ENCODE measurements around the gene CAAP1.

The CAAP1 gene, protein sequence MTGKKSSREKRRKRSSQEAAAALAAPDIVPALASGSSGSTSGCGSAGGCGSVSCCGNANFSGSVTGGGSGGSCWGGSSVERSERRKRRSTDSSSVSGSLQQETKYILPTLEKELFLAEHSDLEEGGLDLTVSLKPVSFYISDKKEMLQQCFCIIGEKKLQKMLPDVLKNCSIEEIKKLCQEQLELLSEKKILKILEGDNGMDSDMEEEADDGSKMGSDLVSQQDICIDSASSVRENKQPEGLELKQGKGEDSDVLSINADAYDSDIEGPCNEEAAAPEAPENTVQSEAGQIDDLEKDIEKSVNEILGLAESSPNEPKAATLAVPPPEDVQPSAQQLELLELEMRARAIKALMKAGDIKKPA

DNA sequence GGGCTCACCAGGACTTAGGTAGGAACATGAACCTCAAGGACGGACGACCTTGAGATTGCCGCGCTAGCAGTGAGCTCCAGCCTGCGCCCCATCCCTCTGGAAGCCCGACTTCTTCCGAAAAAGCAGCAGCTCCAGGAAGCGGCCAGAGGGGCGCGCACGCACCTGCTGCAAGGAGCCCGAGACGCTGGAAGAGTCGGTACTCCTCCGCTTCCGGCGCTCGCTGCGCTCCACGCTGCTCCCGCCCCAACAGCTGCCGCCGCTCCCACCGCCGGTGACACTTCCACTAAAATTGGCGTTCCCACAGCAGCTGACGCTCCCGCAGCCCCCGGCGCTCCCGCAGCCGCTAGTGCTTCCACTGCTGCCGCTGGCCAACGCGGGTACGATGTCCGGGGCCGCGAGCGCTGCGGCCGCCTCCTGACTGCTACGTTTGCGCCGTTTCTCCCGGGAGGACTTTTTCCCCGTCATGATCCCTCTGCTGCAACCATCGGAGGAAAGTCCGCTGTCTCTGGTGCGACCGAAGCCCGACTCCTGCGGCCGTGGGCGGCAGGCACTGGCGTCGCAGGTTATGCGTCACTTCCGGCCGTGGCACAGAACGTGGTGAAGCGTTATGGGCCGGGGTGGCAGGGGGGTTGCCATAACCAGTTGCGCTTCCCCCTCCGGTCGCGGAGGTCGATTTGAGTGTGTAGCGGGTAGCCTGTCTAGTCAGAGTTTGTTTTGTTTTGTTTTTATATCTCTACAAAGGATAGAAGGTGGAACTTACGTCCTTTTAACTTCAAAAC lies at the start of gene CAAP1:
Gene CAAP1, minus strand, starts transcription at position 552 of the 779 bp plus-strand sequence. Its CDS starts 87 bp downstream, at position 465.
- 0 out of 2 replicates have a peak, but pooled peaks cover 3% of the 10 kb centered on the region for H3F3A ChIP-seq (ENCODE audit: insufficient read depth, low read length)
- no peaks in the 10 kb centered on the region for H3K27me3 ChIP-seq (replicated peaks; ENCODE audit: insufficient read depth, low read length)
- H3K36me3 ChIP-seq (replicated peaks; ENCODE audit: insufficient read depth, low read length), result no peaks in the 10 kb centered on the region
- peak within 1 kb of the TSS; percentile 91 for H2AFZ ChIP-seq (ENCODE audit: low read length)
- peak within 1 kb of the TSS; percentile 60 for H3K4me2 ChIP-seq (ENCODE audit: low read depth, low read length)
- no peaks in the 10 kb centered on the region for H3K9me2 ChIP-seq (replicated peaks; ENCODE audit: insufficient read depth, low read length)
- no peaks in the 10 kb centered on the region for H4K20me1 ChIP-seq (ENCODE audit: insufficient read depth, low read length)
- peak within 1 kb of the TSS; percentile 97 for H3K9ac ChIP-seq (ENCODE audit: low read length)
- peak within 1 kb of the TSS; percentile 96 for H3K27ac ChIP-seq (ENCODE audit: low read length)
- no peaks in the 10 kb centered on the region for H3K4me1 ChIP-seq (ENCODE audit: low read length)
- no peaks in the 10 kb centered on the region for H3K9me3 ChIP-seq (replicated peaks; ENCODE audit: insufficient read depth, low read length)
- DNase-seq, result peak; percentile 85
- peak within 1 kb of the TSS; percentile 93 for H3K4me3 ChIP-seq (ENCODE audit: low read length)
- TF ChIP-seq EZH2 (optimal IDR thresholded peaks at IDR 0.05; ENCODE audit: low read depth, low read length), result no peak
- TF ChIP-seq, protein P1, sequence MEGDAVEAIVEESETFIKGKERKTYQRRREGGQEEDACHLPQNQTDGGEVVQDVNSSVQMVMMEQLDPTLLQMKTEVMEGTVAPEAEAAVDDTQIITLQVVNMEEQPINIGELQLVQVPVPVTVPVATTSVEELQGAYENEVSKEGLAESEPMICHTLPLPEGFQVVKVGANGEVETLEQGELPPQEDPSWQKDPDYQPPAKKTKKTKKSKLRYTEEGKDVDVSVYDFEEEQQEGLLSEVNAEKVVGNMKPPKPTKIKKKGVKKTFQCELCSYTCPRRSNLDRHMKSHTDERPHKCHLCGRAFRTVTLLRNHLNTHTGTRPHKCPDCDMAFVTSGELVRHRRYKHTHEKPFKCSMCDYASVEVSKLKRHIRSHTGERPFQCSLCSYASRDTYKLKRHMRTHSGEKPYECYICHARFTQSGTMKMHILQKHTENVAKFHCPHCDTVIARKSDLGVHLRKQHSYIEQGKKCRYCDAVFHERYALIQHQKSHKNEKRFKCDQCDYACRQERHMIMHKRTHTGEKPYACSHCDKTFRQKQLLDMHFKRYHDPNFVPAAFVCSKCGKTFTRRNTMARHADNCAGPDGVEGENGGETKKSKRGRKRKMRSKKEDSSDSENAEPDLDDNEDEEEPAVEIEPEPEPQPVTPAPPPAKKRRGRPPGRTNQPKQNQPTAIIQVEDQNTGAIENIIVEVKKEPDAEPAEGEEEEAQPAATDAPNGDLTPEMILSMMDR (IDR thresholded peaks at IDR 0.05; ENCODE audit: low read length), result peak; percentile 20; the same call in 1 of the 2 replicates
- TF ChIP-seq EZH2phosphoT487 (IDR thresholded peaks at IDR 0.05; ENCODE audit: low read length), result no peak
- peaks cover 40% of the 10 kb centered on the region for H3K79me2 ChIP-seq (ENCODE audit: low read length)

DNA sequence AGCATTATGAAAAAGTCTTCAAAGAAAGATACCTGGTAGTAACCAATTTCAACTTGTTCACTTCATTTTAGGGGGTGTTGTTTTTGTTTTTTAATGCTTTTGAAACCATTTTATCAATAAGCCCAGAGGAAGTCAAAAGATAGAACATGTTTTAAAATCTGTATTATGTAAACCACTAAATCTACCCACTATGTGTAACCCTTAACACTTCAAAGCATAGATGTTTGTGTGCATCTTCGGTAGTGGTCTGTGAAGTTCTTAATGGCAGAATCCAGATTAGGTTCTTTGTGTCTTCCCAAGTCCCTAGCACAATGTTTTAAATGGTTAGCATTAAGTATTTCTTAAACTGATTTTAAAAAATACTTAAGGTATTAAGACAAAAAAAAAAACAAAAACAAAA lies 48.2 kb upstream of the CAAP1 start:
- no peak for DNase-seq
- peaks cover 96% of the 10 kb centered on the region for H3K79me2 ChIP-seq (ENCODE audit: low read length)
- no peaks in the 10 kb centered on the region for H3K9me3 ChIP-seq (replicated peaks; ENCODE audit: insufficient read depth, low read length)
- H4K20me1 ChIP-seq (ENCODE audit: insufficient read depth, low read length), result peaks cover 6% of the 10 kb centered on the region; the same call in 1 of the 2 replicates
- no peak overlapping the region for H3K27ac ChIP-seq (ENCODE audit: low read length)
- no peak overlapping the region for H3K4me2 ChIP-seq (ENCODE audit: low read depth, low read length)
- H3K4me1 ChIP-seq (ENCODE audit: low read length), result no peaks in the 10 kb centered on the region
- no peaks in the 10 kb centered on the region for H3K36me3 ChIP-seq (replicated peaks; ENCODE audit: insufficient read depth, low read length)
- H3F3A ChIP-seq (ENCODE audit: insufficient read depth, low read length), result no peaks in the 10 kb centered on the region
- no peak overlapping the region for H3K4me3 ChIP-seq (ENCODE audit: low read length)
- H3K9me2 ChIP-seq (replicated peaks; ENCODE audit: insufficient read depth, low read length), result no peaks in the 10 kb centered on the region
- H2AFZ ChIP-seq (ENCODE audit: low read length), result no peak overlapping the region
- H3K27me3 ChIP-seq (replicated peaks; ENCODE audit: insufficient read depth, low read length), result no peaks in the 10 kb centered on the region
- TF ChIP-seq, protein P1 (IDR thresholded peaks at IDR 0.05; ENCODE audit: low read length), result no peak
- TF ChIP-seq EZH2phosphoT487 (IDR thresholded peaks at IDR 0.05; ENCODE audit: low read length), result no peak
- no peak for TF ChIP-seq EZH2 (optimal IDR thresholded peaks at IDR 0.05; ENCODE audit: low read depth, low read length)
- H3K9ac ChIP-seq (ENCODE audit: low read length), result no peak overlapping the region

DNA sequence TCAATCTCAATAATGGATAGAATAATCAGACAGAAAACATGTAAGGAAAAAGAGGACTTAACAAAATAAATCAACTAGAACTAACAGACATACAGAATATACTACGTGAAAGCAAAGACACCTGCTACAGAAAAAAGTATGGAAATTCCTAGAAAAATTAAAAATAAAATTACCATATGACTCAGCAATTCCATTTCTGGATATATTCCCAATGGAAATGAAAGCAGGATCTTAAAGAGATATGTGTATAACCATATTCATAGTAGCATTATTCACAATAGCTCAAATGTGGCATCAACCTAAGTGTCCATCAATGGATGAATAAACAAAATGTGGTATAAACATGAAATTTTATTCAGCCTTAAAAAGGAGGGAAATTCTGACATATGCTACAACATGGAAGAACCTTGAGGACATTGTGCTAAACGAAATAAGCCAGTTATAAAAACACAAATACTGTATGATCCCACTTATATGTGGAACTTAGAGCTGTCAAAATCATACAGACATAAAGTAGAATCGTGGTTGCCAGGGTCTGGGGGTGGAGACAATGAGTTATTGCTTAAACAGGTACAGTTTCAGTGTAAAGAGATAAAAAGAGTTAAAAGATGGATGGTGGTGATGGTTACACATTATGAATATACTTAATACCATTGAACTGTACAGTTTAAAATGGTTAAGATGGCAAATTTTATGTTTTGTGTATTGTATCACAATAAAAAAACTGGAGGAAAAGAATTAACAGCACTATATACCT lies 47.5 kb upstream of the CAAP1 start:
- Histone ChIP-seq H3K9me2 (replicated peaks; ENCODE audit: insufficient read depth, low read length) (no peaks in the 10 kb centered on the region), H3F3A (ENCODE audit: insufficient read depth, low read length) (no peaks in the 10 kb centered on the region), H3K36me3 (replicated peaks; ENCODE audit: insufficient read depth, low read length) (no peaks in the 10 kb centered on the region), H2AFZ (ENCODE audit: low read length) (no peak overlapping the region), H3K4me2 (ENCODE audit: low read depth, low read length) (no peak overlapping the region), H3K4me3 (ENCODE audit: low read length) (no peak overlapping the region), H3K9ac (ENCODE audit: low read length) (no peak overlapping the region), H3K27ac (ENCODE audit: low read length) (no peak overlapping the region), H3K4me1 (ENCODE audit: low read length) (no peaks in the 10 kb centered on the region), H3K27me3 (replicated peaks; ENCODE audit: insufficient read depth, low read length) (no peaks in the 10 kb centered on the region), H3K79me2 (ENCODE audit: low read length) (peaks cover 95% of the 10 kb centered on the region), H3K9me3 (replicated peaks; ENCODE audit: insufficient read depth, low read length) (no peaks in the 10 kb centered on the region), H4K20me1 (ENCODE audit: insufficient read depth, low read length) (peaks cover 6% of the 10 kb centered on the region; the same call in 1 of the 2 replicates)
- TF ChIP-seq, protein P1 (IDR thresholded peaks at IDR 0.05; ENCODE audit: low read length), result no peak
- TF ChIP-seq EZH2 (optimal IDR thresholded peaks at IDR 0.05; ENCODE audit: low read depth, low read length) (no peak), EZH2phosphoT487 (IDR thresholded peaks at IDR 0.05; ENCODE audit: low read length) (no peak)
- no peak for DNase-seq
